ENCODE results near the gene CHRNA9.

The CHRNA9 gene, protein sequence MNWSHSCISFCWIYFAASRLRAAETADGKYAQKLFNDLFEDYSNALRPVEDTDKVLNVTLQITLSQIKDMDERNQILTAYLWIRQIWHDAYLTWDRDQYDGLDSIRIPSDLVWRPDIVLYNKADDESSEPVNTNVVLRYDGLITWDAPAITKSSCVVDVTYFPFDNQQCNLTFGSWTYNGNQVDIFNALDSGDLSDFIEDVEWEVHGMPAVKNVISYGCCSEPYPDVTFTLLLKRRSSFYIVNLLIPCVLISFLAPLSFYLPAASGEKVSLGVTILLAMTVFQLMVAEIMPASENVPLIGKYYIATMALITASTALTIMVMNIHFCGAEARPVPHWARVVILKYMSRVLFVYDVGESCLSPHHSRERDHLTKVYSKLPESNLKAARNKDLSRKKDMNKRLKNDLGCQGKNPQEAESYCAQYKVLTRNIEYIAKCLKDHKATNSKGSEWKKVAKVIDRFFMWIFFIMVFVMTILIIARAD

DNA sequence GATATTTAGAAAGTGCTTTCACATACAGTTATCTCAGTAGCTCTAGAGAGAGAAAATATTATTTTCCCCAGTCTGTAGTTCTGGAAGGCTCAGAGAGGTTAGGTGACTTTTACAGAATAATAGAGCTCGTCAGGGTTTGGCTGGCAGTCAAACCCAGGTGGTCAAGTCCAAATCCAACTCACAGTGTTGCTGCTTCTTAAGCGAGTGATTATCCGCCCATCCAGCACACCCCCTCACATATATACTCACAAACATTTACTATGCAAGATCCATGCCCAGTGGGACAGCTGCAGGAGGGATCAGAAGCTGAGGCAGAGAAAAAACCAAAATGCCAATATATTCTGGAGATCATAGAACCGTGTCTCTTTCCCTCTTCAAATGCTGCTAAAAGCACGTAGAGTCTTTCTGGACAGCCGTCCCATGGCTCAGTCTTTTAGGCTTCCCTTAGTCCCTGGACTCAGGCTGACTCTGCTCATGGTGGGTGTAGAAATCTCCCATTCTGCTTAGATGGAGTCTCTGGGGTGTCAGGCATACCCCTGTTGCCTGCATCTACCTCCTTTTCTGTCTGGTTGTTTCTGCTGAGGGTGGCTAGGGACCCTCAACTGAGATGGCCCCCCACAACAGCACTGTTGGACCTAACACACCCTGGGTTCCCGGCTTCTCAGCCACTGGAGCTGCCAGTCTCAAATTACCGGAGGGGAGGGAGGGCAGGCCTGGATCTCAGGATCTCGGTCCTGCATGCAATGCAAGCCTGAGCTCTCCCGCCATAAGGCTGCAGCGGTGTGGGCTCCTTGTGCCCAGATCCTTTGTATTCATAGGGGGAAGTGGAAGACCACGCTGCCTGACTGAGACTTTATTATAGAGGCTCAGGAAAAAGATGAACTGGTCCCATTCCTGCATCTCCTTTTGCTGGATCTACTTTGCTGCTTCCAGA lies at the start of gene CHRNA9:
Gene CHRNA9, plus strand, starts transcription at position 743 of the 934 bp plus-strand sequence. Its CDS starts 135 bp downstream, at position 878.
- no peak for TF ChIP-seq CTCF (IDR thresholded peaks at IDR 0.05)

GRCh38 chr4:40285692-40286091 lies 49.4 kb upstream of the CHRNA9 start:
- no peak for TF ChIP-seq CTCF (IDR thresholded peaks at IDR 0.05)

DNA sequence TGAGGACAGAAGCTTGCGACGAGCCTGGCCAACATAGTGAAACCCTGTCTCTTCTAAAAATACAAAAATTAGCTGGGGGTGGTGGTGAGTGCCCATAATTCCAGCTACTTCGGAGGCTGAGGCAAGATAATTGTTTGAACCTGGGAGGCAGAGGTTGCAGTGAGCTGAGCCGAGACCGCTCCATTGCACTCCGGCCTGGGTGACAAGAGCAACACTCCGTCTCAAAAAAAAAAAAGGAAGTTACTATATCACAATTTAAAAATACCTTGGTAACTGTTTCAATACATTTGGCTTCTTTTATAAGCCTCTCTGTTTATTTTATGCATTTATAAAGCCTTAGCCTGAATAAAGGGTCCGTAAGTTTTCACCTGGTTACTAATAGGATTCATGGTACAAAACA lies 46.6 kb upstream of the CHRNA9 start:
- TF ChIP-seq CTCF (IDR thresholded peaks at IDR 0.05): no peak

- no peak for TF ChIP-seq CTCF (IDR thresholded peaks at IDR 0.05)
These were observed 45.6 kb upstream of the CHRNA9 start for GRCh38 chr4:40289366-40290188.

GRCh38 chr4:40292313-40292759 lies 42.8 kb upstream of the CHRNA9 start:
- no peak for TF ChIP-seq CTCF (IDR thresholded peaks at IDR 0.05)

GRCh38 chr4:40294339-40294738 lies 40.8 kb upstream of the CHRNA9 start:
- TF ChIP-seq CTCF (IDR thresholded peaks at IDR 0.05): no peak

DNA sequence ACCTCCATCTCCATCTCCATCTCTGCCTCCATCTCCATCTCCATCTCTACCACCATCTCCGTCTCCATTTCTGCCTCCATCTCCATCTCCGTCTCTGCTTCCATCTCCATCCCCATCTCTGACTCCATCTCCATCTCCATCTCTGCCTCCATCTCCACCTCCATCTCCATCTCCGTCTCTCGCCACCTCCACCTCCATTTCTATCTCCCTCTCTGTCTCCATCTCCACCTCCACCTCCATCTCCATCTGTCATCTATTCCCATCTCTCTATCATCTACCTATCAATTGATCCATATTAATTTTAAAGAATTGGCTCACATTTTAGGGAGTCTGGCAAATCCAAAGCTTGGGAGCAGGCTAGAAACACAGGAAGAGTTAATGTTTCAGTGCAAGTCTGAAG lies 39.6 kb upstream of the CHRNA9 start:
- TF ChIP-seq CTCF (IDR thresholded peaks at IDR 0.05): no peak
